GM21786 (cell line): ENCODE measurements around the gene KRT3.

Experiments
- ATAC-seq: cut with Tn5 transposase; IDR thresholded peaks from one replicate; pipeline ENCODE4 v1.9.1; 2021; ENCODE audit not compliant: unreplicated experiment

KRT3 gene

DNA sequence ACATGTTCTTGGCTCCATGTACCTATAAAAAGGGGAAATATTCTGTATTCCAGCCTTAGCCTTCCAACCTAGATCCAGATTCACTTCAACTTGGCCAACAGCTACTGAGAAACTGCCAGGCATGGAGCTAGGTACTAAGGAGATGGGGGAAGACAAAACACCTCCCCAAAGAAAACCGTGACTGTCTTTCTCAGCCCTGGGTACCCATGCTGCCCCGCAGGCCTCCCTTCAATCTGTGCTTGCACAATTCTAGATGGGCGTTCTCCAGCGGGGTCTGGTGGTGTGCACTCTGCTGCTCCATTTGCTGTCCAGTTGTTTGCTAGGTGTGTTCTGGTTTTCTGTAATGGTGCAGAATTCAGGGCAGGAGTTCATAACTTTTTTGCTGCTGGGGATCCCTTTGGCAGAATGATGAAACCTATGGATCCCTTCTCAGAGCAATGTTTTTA lies 18.8 kb upstream of the KRT3 start:
- no peak for ATAC-seq

GRCh38 chr12:52813885-52814709 lies 18.2 kb upstream of the KRT3 start, which contains the start of gene KRT4:
Gene KRT4, minus strand, starts transcription at chr12:52814116. Its CDS starts 58 bp downstream, at chr12:52814058.
- no peak for ATAC-seq

DNA sequence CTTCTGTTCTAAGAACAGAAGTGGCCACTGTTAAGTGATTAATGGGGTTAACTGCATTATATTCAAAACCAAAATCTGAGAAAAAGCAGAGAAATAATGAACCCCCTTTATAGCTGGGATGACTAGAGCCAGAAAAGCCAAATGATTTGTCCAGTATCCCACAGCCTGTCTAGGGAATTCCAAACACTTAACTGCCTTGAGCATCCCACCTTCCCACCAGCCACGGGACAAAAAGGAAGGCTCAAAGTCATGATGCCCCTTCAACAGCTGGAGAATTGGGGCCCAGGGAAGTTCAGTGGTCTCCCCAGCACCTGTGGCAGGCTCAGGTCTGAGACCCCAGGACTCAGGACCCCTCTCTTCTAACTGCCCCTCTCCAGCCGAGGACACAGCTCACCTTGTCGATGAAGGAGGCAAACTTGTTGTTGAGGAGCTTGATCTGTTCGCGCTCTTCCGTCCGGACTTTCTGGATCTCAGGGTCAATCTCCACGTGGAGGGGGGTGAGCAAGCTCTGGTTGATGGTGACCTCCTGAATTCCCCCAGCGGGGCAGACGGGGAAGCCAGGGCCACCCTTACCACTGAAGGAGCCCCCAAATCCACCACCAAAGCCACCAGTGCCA lies 17.4 kb upstream of the KRT3 start:
- ATAC-seq, result no peak

- no peak for ATAC-seq
These were observed 16.8 kb upstream of the KRT3 start for GRCh38 chr12:52812749-52813148.

GRCh38 chr12:52812073-52812400 lies 16.1 kb upstream of the KRT3 start:
- ATAC-seq, result no peak

- ATAC-seq, result no peak
These were observed 15.5 kb upstream of the KRT3 start for GRCh38 chr12:52811191-52812072.

GRCh38 chr12:52810554-52810953 lies 14.6 kb upstream of the KRT3 start:
- no peak for ATAC-seq

DNA sequence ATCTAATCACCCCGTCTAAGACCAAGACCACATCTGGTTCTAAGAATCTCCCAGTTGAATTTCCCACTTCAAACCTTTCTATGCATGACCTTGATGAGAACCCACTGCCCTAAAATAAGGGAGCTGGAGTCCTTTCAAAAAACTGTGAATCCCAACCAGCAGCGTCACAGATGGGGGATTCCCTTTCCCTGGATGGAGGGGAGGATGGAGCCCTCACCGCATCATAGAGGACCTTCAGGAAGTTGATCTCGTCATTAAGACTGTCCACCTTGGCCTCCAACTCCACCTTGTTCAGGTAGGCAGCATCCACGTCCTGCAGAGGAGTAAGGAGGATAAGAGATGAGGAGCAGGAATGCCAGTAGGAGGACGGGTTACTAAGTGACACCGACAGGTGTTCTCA lies 13.2 kb upstream of the KRT3 start:
- no peak for ATAC-seq

DNA sequence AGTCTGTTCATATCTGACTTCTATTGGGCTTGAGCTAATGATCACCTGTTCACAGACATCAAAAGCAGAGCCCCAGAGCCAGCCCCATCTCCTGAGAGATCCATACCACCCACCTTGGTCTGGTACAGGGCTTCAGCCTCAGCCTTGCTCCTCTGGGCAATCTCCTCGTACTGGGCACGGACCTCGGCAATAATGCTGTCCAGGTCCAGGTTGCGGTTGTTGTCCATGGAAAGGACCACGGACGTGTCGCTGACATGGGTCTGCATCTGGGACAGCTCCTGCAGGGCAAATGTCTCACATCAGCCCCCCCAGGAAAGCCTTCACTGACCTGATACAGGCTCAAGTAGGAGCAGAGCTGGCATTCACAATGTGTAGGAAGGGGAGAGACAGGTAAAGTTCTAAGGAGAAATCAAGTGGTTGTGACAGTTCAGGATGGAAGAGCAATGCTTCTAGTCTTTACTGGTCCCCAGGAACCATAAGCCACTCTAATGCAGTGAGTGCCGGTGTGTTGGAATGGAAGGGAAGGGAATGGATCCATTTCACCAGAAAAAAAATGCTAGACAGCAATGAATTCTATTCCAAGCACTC lies 12.8 kb upstream of the KRT3 start:
- no peak for ATAC-seq

DNA sequence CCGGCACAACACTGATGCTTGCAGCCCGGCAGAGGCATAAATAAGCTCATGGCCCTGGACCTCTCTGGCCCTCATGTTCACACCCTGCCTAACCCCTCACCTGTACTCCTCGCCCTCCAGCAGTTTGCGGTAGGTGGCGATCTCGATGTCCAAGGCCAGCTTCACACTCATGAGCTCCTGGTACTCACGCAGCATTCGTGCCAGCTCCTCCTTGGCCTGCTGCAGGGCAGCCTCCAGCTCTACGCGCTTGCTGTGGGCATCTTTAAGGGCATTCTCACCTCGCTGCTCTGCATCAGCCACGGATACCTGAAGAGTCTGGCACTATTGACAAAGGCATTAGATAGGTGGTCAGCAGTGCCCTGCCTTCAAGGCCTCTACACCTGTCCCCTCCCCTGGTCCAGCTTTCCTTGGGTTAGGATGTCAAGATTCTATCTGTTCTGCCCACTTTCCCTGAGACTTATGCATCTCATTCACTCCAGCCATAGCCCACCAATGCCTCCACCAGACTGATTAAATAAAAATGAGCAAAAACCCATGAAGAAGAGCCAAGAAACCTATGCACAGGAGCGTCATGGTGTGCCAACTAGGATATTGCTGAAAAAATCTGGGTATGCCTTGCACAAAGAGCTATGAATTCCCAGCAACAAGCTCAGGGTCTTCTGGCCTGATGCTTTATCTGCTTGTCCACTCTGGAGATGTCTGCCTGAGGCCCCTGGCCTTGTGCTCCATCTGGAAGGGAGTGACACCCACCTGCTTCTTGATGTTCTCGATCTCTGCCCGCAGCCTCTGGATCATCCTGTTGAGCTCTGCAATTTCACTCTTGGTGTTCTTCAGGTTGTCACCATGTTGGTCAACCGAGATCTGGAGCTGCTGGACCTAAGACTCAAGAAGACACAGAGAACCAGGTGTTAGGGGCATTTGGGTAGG lies 11.9 kb upstream of the KRT3 start:
- no peak for ATAC-seq

DNA sequence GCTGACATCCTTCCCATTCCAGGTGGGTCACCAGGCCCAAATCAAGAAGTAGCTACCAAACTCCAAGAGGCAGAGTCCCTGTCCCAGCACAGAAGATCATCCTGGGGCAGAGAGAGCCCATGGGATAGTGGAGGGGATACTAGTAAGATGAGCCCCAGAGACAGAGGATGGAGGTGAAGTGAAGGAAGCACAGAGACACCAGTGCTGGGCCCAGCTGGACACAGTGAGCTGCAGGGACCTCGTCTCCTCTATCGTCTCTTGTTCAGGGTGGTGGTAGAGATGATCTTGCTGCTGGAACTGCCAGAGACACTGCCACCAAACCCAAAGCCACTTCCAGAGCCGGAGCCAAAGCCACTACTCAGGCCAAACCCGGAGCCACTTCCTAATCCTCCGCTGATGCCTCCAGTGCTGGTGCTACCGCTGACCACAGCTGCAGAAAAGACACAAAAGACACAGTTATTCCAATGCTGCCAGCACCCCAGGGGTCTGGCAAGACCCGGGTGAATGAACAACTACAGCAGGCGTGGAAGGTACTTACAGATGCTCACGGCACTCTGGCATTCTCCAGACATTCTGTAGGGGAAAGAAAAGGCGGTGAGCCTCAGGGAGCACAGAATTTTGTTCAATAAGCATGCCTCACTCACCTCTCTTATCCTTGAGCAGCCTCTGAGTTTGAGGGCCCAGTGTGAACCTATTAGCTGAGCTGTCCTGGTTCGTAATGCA lies 11.1 kb upstream of the KRT3 start:
- ATAC-seq, result no peak

DNA sequence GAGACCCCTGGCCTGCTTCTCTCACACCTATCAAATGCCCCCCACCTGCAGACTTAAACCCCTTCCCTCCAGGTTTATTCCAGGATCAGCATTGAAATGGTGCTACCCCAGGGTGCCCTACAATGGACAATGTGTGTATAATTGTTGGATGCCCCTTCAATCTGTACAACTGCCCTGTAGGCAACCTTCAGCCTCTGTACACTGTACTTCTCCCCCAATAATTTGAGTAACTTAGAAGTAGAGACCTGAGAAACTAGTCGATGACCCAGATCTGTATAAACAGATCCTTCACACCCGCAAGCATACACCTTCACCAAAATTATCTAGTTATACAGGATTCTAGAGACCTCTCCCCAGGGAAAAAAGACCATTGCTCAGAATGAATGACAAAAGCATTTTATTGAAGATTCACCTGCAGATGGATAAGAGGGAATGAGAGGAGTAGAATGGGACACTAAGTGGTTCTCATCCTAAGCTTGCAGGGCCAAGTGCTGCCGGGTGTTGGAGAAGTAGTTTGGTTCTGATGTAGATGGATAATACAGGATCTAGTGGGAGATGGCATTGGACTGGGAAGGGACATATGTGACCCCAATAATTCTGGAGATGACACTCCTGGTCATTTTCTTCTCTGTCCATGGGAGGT lies 10.4 kb upstream of the KRT3 start:
- no peak for ATAC-seq

- no peak for ATAC-seq
These were observed 9.8 kb upstream of the KRT3 start for GRCh38 chr12:52805739-52806138.

- ATAC-seq, result no peak
These were observed 9.1 kb upstream of the KRT3 start for GRCh38 chr12:52805000-52805399.

DNA sequence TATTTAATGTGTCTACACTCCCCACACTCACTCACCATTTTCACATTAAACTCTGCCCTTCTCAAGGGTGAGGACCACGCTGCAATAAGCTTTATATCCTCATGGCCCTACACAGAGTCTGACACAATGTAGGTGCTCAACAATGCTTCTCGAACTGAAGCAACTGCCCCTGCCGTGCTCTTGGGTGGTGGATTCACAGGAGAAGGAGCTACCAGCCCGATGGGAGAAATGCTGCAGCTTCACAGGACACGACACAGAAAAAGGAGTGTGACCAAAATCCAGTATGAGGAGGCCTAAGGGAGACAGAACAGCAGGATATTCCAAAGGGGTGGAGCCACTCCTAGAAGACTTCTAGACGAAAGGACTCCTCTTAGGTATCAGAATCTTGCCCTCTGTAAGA lies 6.5 kb upstream of the KRT3 start:
- no peak for ATAC-seq

DNA sequence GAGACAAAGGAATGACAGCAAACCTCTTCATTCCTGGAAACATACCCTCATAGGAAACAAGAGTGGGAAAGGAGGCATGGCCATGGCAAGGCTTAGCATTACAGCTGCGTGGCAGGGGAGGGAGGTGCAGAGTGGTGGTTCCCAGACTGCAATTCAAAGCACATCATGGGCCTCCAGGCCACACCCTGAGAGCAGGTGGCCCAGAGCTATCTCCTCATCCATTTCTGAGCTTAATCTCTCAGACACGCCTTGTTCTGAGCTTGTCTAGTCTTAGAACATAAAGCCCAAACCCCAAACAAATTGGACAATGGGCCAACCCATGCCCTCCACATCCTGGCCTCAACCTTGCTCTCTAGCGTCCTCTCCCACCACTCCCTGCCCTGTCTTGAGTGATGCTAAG lies 5.9 kb upstream of the KRT3 start:
- ATAC-seq, result no peak

DNA sequence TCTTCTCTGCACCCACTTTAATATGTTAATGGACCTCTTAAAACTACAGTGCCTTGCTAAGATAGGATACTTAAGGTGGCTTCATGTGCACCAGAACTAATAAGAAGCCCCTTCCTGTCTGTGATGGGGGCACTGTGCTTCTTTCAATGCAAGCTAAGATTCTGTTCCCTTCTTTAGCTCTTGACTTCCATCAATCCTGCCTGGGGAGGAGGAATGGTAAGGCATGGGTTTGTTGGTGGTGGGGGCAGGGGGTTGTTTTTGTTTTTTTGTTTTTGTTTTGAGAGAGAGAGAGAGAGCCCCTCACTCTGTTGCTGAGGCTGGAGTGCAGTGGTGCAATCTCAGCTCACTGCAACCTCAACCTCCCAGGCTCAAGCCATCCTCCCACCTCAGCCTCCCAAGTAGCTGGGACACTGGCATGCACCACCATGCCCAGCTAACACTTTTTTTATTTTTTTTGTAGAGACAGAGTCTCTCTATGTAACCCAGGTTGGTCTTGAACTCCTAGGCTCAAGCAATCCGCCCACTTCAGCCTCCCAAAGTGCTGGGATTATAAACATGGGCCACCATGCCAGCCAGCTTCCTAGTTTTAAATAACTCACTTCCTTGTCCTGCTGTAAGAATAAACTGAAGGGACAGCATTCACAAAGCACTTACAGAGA lies 4.5 kb upstream of the KRT3 start:
- no peak for ATAC-seq

DNA sequence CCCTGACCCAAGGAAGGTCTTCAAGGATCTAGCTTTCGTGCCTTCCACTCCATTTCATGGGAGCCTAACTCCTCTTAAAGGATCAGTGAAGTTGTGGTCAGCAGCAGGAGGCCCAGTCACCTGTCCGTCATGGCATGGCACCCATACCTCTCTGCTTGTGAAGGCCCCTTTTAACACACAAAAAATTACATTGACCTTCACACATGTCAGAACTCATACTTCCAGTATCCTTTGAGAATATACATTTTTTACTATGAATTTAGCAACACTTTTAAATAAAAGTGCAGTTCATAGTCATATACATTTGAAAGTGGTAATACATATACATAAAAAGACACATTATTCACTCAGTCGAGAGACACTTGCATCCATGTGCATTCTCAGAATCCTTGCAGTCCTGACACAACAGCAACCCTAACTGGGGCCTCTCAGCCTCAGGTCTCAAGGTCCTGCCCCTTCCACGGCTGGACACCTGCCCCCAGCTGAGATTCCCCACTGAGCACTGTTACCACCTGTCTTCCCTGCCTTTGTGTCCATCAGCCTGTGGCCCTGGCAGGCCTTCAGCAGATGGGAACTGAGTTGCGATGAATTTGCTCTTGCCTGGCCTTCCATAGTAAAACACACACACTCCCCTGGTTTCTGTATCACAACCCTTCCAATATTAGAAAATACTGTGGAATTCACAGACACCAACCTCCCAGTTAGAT lies 3.7 kb upstream of the KRT3 start:
- no peak for ATAC-seq
